Measurements from ENCODE around the gene ARFGAP3.
"Not testable (repeated sequence)": the region's sequence is repeated elsewhere in the genome, so short reads cannot be mapped to it uniquely, and the experiment has no call there.

The ARFGAP3 gene

DNA sequence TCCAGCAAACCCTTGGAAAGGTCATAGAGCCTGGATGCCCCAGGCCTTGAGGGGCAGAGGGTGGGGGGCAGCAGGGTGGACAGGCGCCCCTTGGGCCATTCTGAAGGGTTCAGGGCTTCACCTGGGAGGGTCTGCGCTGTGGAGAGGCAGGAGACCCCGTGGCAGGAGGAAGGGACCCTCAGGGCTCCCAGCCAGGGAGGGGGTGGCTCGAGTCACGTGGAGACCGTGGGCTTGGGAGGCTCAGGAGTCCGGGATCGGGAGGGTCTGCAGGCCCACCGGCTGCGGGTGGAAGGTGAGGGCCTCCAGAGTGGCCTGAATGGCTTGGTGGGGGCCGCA is 87.9 kb downstream of the ARFGAP3 start:
- DNase-seq (ENCODE audit: low read depth in 2 of 2): no peak

DNA sequence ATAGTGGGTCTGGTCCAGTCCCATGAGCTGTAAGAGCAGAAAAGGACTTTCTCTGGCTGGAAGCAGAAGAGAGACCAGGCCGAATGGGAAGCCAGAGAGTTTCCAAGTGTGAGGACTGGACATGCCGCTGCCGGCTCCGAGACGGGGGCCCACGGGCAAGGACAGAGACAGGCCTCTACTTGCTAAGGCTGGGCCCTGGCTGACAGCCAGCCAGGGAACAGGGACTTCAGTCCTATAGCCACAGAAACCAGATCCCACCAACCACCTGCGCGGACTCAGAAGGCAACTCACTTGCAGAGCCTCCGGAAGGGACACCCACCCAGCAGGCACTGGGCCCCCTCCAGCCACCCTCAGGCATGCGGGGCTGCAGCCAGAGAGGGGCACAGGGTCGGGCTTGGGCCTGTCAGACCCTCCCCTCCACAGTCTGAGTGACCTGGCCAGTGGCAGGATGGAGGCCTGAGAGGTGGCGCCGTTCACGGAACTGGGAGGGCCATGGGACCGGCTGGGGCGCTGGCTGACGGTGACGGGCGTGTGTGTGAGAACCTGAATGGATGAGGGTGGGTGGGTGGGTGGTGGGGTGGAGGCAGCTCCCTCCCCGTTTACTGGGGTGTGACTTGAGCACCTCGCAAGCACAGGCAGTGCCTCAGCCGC is 88.6 kb downstream of the ARFGAP3 start:
- DNase-seq (ENCODE audit: low read depth in 2 of 2): no peak

DNA sequence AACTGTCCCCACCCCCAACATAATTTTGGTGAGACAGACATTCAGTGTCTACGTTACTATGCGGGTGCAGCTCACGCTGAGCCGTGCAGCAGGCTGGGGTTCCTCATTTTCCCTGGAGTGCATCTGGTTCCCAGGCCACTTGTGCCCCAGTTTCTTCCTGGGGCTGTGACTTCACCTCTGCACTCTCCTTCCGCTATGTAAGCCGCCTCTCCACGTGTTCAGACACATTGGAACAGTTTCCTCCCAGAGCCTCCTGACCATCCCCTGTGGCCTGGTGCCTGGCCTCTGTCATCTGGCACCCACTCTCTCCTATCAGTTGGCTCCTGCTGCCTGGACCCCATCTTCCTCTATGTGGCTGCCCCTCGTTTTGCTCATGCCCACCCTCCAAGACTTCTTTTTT is 90.2 kb downstream of the ARFGAP3 start:
- no peak for DNase-seq (ENCODE audit: low read depth in 2 of 2)

DNA sequence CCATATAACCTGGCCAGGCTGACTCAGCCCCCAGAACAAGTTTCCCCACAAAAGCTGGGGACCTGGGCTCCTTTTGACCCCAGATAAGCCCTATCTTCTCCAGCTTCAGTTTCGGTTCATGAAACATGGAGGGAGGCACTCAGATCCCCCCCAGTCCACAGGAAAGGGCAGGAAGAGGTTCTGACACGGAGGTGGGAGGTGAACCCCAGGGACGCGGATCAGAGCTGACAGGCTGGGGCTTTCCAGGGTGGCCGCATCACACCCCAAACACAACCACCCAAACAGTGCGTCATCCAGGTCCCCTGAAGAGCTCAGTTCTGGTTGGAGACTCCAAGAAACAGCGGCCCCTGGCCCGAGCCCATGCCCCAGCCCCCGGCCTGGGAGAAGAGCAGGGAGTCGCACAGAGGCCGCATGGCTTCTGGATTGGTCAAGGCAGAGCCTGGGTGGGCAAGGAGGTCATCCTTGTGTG is 92.1 kb downstream of the ARFGAP3 start:
- DNase-seq (ENCODE audit: low read depth in 2 of 2): no peak

DNA sequence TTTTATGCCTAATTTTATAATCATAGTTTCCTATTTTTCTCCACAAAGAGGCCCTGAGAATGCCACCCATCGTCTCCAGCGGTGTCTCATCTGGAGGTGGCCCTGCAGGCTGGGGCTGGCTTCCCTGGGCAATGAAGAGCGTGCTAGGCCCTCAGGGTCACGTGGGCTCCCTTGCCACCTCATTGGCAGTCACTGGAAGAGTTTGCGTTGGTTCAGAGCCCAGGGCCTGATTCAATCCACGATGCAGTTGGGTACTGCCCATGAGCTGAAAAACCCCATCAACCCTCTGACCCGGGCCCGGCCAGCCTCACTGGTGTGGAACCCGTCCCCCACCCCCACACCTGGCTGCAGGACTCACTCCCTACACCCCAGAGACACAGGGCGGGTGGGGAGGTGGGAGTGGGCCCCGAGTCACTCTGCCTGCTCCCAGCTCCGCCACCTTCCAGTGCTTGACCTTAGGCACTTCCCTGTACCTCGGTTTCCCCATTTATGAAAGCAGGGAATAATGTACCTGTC is 93.0 kb downstream of the ARFGAP3 start:
- DNase-seq (ENCODE audit: low read depth in 2 of 2): no peak

DNA sequence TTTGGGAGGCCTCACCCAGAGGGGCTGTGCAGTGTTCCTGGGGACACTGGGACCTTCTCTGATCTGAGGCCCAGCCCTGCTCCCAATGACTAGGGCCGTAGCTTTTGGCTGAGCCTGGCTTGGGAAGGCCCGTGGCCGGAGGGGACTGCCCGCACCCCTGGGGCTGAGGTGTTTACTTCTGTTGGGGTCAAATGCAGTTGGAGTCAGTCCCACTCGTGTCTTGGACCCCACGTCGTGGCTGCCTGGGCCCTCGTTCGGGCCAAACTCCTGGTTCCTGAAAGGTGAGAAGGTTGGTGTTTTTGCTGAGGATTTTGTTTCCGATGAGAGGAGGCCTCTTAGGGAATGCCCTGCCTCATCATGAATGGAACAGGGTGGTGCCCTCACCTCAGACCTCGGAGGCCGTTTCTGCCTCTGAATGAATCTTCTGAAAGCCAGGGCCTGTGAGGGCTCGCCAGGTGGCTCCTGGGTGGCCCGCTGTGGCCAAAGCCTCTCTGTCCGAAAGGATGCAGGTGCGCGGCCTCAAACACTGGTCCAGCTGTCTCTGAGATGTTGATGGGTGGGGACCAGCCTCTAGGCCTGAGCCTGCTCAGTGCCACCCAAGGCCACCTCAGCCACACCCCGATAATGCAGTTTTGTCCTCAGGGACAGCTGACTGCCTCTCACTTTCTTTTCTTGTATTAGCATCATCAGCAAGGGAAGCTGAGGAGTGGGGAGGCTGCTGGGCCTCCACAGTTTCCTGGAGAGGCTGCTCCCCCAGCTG is 96.1 kb downstream of the ARFGAP3 start:
- DNase-seq (ENCODE audit: low read depth in 2 of 2): no peak

DNA sequence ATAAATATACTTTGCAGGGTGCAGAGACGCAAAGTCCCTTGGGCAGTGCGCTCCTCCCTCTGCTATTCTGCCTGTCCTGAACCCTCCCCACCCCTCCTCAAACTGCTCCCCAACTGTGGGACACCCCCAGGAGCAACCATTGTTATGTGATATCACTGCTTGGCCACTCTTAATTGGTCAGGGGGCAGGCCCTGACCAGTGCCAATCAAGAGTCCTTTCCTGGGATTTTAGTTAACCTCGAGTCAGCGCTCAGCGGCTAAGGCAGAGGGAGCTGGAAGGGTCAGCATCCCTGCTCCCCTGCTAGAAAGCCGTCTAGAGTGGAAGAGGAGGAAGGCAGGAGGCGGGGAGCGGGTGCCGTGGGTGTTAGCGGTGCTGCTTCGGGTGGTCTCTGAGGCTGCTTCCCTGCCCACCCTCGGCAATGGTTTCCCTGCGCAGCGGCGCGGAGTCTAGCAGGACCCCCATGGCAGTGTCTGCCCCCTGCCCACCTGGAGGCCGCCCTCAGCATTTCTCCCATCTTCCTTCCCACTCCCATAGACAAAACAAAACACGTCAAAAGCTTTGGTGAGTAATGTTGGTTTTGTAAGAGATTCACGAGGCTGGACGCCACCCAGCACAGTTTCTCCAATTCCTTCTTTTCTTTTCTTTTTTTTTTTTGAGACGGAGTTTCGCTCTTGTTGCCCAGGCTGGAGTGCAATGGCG is 98.0 kb downstream of the ARFGAP3 start:
- DNase-seq (ENCODE audit: low read depth in 2 of 2): no peak

DNA sequence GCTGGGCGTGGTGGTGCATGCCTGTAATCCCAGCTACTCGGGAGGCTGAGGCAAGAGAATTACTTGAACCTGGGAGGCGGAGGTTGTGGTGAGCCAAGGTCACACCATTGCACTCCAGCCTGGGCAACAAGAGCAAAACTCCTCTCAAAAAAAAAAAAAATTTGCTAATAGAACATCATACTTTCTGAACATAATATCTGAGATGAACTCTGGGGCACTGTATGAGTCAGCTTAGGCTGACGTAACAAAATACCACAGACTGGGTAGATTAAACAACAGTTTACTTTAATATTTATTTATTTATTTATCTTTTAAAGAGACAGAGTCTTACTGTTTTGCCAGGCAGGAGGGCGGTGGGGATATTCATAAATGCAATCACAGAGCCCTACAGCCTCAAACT is 101.5 kb downstream of the ARFGAP3 start:
- DNase-seq (ENCODE audit: low read depth in 2 of 2): not testable (repeated sequence)

DNA sequence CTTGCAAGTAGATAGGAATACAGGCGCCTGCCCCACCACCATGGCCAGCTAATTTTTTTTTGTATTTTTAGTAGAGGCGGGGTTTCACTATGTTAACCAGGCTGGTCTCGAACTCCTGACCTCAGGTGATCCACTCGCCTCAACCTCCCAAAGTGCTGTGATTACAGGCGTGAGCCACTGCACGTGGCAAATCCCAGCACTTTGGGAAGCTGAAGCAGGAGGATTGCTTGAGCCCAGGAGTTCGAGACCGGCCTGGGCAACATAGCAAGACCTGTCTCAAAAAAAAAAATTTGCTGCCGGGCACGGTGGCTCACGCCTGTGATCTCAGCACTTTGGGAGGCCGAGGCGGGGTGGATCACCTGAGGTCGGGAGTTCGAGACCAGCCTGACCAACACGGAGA is 102.0 kb downstream of the ARFGAP3 start:
- DNase-seq (ENCODE audit: low read depth in 2 of 2): not testable (repeated sequence)

DNA sequence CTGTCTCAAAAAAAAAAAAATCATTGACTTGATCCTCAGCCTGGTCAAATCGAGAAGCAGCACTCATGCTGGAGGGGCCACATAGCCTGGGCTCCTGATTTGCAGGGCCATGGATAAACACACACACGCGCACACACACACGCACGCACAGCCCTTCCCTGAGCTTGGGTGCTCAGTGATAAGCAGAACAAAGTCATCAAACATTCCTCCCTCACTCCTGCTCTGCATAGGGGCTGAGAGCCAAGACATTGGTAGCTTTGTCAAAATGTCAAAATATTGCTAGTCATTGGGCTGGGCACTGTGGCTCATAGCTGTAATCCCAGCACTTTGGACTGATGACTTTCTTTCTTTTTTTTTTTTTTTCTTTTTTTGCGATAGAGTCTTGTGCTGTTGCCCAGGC is 102.4 kb downstream of the ARFGAP3 start:
- DNase-seq (ENCODE audit: low read depth in 2 of 2): no peak

DNA sequence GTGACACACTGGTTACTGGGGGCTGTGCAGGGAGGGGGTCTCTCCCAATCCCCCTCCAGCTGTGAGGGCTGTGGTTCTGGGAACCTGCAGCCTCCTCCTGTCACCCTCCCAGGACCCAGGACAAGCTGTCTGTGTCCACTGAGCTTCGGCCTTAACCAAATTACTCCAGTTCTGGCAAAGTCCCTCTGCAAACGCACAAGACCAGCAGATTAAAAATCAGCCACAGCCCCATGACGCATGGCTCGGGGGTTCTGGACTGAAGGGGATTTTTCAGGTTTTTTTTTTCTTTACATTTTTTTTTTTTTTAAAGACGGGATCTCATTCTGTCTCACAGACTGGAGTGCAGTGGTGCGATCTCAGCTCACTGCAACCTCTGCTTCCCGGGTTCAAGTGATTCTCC is 104.2 kb downstream of the ARFGAP3 start:
- DNase-seq (ENCODE audit: low read depth in 2 of 2): no peak

DNA sequence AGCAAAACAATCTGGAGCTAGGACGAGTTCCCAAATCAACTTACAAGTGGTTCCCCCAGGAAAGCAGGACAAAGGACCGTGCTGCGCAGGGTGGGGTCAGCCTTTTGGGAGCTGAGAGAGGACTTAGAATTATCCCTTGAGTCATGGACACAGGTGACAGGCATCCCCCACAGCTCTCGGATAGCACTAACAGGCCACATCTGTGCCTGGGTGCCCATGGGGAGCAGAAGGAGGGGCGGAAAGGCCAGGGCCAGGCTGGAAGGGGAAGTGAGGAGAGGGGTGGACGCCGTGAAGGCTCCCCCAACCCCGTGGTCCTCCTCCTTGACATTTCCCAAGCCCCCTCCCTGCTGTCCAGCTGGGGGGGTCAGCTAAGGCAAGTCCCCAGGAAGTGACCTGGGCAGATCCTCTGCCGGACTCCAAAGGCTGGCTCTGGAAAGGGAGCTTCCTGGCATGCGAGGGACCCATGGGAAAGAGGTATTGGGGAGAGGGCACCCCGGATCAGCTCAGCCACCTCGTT is 104.8 kb downstream of the ARFGAP3 start:
- no peak for DNase-seq (ENCODE audit: low read depth in 2 of 2)

DNA sequence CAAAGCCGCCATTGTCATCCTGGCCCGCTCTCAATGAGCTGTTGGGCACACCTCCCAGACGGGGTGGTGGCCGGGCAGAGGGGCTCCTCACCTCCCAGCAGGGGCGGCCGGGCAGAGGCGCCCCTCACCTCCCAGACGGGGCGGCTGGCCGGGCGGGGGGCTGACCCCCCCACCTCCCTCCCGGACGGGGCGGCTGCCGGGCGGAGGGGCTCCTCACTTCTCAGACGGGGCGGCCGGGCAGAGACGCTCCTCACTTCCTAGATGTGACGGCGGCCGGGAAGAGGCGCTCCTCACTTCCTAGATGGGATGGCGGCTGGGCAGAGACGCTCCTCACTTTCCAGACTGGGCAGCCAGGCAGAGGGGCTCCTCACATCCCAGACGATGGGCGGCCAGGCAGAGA is 106.7 kb downstream of the ARFGAP3 start:
- not testable (repeated sequence) for DNase-seq (ENCODE audit: low read depth in 2 of 2)

DNA sequence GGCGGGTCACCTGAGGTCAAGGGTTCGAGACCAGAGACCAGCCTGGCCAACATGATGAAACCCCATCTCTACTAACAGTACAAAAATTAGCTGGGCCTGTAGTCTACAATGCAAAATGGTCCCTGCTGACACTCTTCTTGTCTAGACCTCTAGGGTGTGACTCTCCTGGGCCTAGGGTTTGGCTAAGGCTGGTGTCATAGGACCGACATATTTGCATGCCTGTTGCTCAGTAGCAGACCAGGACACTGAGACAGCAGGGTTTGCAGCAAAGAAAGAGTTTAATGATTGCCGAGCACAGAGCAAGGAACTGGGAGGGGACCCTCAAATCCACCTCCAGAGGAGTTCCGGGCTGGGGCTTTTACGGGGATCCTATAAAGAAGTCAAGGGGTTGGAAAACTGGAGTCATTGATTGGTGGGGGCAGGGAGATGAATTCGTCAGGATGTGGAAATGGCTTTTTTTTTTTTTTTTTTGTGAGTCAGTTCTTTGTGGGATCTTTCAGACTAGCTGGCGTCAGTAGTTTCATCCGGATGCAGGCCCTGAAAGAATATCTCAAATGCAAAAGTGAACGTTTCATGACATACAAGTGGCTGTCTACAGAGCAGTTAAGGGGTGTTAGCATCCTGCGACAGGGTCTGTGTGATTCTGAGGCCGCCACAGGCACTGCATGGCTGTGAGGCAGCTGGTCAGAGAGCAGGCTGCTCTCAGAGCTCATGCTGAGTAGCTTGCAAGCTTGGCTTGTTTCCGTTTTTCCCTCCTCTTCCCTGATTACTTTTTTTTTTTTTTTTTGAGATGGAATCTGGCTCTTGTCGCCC is 109.2 kb downstream of the ARFGAP3 start:
- DNase-seq (ENCODE audit: low read depth in 2 of 2): no peak

Measured in stimulated activated CD8-positive, alpha-beta memory T cell treated with anti-CD3 and anti-CD28 coated beads, Interleukin-15, amount 100 ng/mL, for 4 hours (primary cell).